ENCODE measurements around the gene ANKFY1.

GRCh38 chr17:4124999-4125398 lies 138.8 kb downstream of the ANKFY1 start:
- TF ChIP-seq, protein P1, sequence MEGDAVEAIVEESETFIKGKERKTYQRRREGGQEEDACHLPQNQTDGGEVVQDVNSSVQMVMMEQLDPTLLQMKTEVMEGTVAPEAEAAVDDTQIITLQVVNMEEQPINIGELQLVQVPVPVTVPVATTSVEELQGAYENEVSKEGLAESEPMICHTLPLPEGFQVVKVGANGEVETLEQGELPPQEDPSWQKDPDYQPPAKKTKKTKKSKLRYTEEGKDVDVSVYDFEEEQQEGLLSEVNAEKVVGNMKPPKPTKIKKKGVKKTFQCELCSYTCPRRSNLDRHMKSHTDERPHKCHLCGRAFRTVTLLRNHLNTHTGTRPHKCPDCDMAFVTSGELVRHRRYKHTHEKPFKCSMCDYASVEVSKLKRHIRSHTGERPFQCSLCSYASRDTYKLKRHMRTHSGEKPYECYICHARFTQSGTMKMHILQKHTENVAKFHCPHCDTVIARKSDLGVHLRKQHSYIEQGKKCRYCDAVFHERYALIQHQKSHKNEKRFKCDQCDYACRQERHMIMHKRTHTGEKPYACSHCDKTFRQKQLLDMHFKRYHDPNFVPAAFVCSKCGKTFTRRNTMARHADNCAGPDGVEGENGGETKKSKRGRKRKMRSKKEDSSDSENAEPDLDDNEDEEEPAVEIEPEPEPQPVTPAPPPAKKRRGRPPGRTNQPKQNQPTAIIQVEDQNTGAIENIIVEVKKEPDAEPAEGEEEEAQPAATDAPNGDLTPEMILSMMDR (IDR thresholded peaks at IDR 0.05; ENCODE audit: low read depth, low read length), result no peak
- TF ChIP-seq POLR2A (IDR thresholded peaks at IDR 0.05; ENCODE audit: extremely low read depth, insufficient read length) (no peak), MAX (IDR thresholded peaks at IDR 0.05; ENCODE audit: low read depth, low read length) (no peak), MYC (IDR thresholded peaks at IDR 0.05; ENCODE audit: low read depth, low read length) (no peak)

All from NB4 (cell line).